Tibial artery (tissue), 4 donors: ENCODE measurements around the gene DENND6B.

Source experiments
- DNase-seq, 2 donors: peaks; one replicate each; pipeline ENCODE4 v3.0.0-alpha.2; 2019
- H3K27ac ChIP-seq, 2 donors: fragments of 200-600 bp; sonication (generic) in 1 of 2; 1 replicate in 1 of 2; 2 replicates in 1 of 2; pipeline ENCODE4 v1.5.1; 2018 to 2019; ENCODE audit warnings: mild to moderate bottlenecking in 1 of 2
- H3K27me3 ChIP-seq, 2 donors: fragments of 200-600 bp; sonication (generic) in 1 of 2; one replicate each; pipeline versions ENCODE4 v1.5.1 to v1.6.0; 2016 to 2019
- H3K36me3 ChIP-seq, 3 donors: fragments of 200-600 bp; sonication (generic) in 2 of 3; one replicate each; pipeline ENCODE4 v1.5.1; 2016 to 2019; ENCODE audit warnings: mild to moderate bottlenecking in 2 of 3
- H3K4me1 ChIP-seq, 4 donors: fragments of 200-600 bp; sonication (generic) in 2 of 4; 1 replicate in 3 of 4; 2 replicates in 1 of 4; pipeline ENCODE4 v1.5.1; 2016 to 2019
- H3K4me3 ChIP-seq, 2 donors: fragments of 200-600 bp; sonication (generic) in 1 of 2; 1 replicate in 1 of 2; 2 replicates in 1 of 2; pipeline ENCODE4 v1.5.1; 2018 to 2019; ENCODE audit warnings: mild to moderate bottlenecking in 2 of 2
- H3K9me3 ChIP-seq, 3 donors: fragments of 200-600 bp; sonication (generic) in 1 of 3; one replicate each; pipeline ENCODE4 v1.5.1; 2016 to 2019
- intact Hi-C: fragments of 100-400 bp; cut with DNase I; formaldehyde crosslinking; loops from one replicate; pipeline ENCODE4 v1.15.0; 2023; ENCODE audit warnings: low total_unique reads
- TF ChIP-seq, protein P1 (sequence below), 2 experiments: fragments of 200-600 bp in 1 of 2; fragments of 450-650 bp in 1 of 2; IDR thresholded peaks; one replicate each; pipeline ENCODE4 v1.5.1; 2017 to 2019; ENCODE audit warnings: antibody characterized with exemption in 2 of 2, mild to moderate bottlenecking in 1 of 2, moderate library complexity in 1 of 2

DENND6B gene

DNA sequence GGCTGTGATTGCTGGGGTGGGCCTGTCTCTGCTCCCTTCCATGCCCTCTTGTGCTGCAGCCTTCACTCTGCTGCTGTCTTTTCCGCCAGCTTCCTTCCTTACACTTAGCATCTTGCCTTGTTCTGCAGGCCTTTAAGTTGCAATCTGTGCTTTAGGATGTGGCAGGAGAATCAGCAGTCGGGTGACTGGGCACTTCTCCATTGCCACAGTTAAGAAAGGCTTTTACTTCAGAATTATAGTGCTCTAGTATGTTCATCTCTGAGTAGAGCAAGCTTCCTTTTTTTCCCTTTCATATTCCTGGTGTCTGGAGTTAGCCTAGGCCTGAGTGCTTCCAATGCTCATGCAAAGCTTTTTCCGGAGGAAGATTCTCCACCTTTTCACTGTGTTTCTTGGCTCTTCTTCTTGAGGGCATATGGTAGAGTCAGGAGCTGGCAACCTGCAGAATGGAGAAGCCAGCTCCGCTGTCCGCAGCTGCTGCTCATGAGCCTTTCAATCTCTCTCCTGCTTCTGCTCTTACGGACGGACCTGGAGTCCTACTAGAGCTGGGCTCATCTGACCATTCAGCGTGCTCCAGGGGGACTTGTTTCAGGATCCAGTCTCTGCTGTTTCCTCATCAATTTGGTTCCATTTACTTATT, 36.5 kb upstream of the DENND6B start:
- no peak overlapping the region for H3K4me3 ChIP-seq
- peaks cover 0 to 12% (median 5%) of the 10 kb centered on the region in 4 donors for H3K4me1 ChIP-seq
- no peak overlapping the region for H3K27ac ChIP-seq
- no peak for DNase-seq
- H3K36me3 ChIP-seq: peaks cover 12 to 27% (median 13%) of the 10 kb centered on the region in 3 donors
- H3K27me3 ChIP-seq: no peaks in the 10 kb centered on the region
- no peaks in the 10 kb centered on the region for H3K9me3 ChIP-seq
- intact Hi-C loops: no loop called here
- TF ChIP-seq, protein P1, sequence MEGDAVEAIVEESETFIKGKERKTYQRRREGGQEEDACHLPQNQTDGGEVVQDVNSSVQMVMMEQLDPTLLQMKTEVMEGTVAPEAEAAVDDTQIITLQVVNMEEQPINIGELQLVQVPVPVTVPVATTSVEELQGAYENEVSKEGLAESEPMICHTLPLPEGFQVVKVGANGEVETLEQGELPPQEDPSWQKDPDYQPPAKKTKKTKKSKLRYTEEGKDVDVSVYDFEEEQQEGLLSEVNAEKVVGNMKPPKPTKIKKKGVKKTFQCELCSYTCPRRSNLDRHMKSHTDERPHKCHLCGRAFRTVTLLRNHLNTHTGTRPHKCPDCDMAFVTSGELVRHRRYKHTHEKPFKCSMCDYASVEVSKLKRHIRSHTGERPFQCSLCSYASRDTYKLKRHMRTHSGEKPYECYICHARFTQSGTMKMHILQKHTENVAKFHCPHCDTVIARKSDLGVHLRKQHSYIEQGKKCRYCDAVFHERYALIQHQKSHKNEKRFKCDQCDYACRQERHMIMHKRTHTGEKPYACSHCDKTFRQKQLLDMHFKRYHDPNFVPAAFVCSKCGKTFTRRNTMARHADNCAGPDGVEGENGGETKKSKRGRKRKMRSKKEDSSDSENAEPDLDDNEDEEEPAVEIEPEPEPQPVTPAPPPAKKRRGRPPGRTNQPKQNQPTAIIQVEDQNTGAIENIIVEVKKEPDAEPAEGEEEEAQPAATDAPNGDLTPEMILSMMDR (IDR thresholded peaks at IDR 0.05): no peak

DNA sequence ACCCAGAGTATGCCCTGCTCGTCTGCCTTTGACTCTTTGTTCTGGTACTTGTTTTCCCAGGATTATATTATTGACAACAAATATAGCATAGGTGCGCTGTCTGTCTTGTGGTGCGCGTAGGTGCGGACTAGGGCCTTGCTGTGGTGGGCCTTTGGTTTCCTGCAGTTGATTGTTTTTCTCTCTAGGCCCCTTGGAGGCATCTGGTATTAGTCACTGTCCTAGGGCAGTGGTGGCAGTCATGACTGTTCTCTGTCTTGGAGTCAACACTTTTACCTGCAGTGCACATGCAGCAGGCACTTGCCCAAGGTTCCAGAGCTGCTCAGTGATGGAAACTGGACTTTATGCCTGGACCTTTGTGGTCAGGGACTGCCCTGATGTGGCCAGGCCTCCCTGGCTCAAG, 34.9 kb upstream of the DENND6B start:
- Histone ChIP-seq H3K27me3 (no peaks in the 10 kb centered on the region), H3K27ac (no peak overlapping the region), H3K9me3 (no peaks in the 10 kb centered on the region), H3K36me3 (peaks cover 12 to 23% (median 13%) of the 10 kb centered on the region in 3 donors), H3K4me3 (no peak overlapping the region), H3K4me1 (peaks cover 0 to 11% (median 5%) of the 10 kb centered on the region in 4 donors)
- TF ChIP-seq, protein P1 (IDR thresholded peaks at IDR 0.05): no peak
- intact Hi-C loops: no loop called here
- no peak for DNase-seq

DNA sequence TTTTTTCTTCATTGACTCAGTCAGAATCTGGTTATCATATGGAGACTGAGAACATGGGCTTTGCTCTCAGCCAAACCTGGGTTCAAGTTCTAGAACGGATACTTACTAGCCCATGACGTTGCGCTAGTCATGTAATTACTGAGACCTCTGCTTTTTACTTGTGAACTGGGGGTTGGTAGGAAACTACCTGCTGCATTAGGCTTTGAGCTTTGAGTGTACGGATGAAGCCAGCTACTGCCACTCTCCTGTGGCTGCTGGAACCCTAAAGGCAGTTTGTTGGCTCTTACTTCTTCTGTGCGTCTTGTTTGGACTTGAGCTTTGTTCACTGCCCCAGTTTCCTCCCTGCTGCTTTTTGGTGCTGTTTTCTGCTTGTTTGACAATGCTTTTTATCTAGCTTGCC, 34.4 kb upstream of the DENND6B start:
- Histone ChIP-seq H3K36me3 (peaks cover 12 to 23% (median 13%) of the 10 kb centered on the region in 3 donors), H3K27me3 (no peaks in the 10 kb centered on the region), H3K4me1 (peaks cover 0 to 11% (median 3%) of the 10 kb centered on the region in 4 donors), H3K27ac (no peak overlapping the region), H3K9me3 (no peaks in the 10 kb centered on the region), H3K4me3 (no peak overlapping the region)
- intact Hi-C loops: no loop called here
- TF ChIP-seq, protein P1 (IDR thresholded peaks at IDR 0.05): no peak
- no peak for DNase-seq

DNA sequence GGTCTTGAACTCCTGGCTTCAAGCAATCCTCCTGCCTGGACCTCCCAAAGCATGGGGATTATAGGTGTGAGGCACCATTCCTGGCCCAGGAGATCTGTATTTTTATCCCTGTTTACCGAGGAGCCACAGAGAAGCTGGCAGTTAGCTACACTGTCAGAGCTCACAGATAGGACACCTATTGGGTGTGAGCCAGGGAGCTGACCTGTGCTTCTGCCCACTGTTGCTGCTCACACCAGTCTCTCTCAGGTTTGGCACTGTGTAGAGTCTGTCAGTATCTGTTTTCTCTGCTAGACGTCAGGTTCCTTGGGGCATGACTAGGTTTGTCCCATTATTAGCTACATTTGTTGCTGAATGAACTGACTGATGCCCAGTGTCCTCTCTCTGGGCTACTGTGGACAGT, 33.8 kb upstream of the DENND6B start:
- intact Hi-C loops: no loop called here
- TF ChIP-seq, protein P1 (IDR thresholded peaks at IDR 0.05): no peak
- H3K4me3 ChIP-seq: no peak overlapping the region
- peaks cover 12 to 23% (median 13%) of the 10 kb centered on the region in 3 donors for H3K36me3 ChIP-seq
- H3K27me3 ChIP-seq: no peaks in the 10 kb centered on the region
- DNase-seq: no peak
- no peak overlapping the region for H3K27ac ChIP-seq
- H3K9me3 ChIP-seq: no peaks in the 10 kb centered on the region
- H3K4me1 ChIP-seq: peaks cover 0 to 11% (median 0%) of the 10 kb centered on the region in 4 donors

DNA sequence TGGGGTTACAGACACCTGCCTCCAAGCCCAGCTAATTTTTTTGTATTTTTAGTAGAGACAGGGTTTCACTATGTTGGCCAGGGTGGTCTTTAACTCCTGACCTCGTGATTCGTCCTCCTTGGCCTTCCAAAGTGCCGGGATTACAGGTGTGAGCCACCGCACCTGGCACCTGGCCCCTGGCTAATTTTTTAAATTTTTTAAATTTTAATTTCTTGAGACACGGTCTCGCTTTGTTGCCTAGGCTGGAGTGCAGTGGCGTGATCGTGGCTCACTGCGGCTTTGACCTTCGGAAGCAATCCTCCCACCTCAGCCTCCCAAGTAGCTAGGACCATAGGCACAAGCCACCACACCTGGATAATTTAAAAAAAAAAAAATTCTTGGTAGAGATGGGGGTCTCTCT, 30.9 kb upstream of the DENND6B start:
- TF ChIP-seq, protein P1 (IDR thresholded peaks at IDR 0.05): no peak
- H3K36me3 ChIP-seq: peaks cover 13 to 25% (median 17%) of the 10 kb centered on the region in 3 donors

More for the DNA sequence above, 30.9 kb upstream of the DENND6B start:
- intact Hi-C loops: no loop called here
- no peaks in the 10 kb centered on the region for H3K27me3 ChIP-seq
- no peaks in the 10 kb centered on the region for H3K9me3 ChIP-seq
- H3K4me1 ChIP-seq: peaks cover 0 to 11% (median 0%) of the 10 kb centered on the region in 4 donors
- H3K27ac ChIP-seq: no peak overlapping the region
- no peak for DNase-seq
- no peak overlapping the region for H3K4me3 ChIP-seq
